Measurements from ENCODE around the gene AKAP13. TPM values are rescaled to one million over a fixed set of nuclear protein-coding genes. Genes with fewer than 3 reads are reported as not detected.

Gene AKAP13
- total RNA-seq, 1 experiment from 2014 or later = 29.1 TPM

DNA sequence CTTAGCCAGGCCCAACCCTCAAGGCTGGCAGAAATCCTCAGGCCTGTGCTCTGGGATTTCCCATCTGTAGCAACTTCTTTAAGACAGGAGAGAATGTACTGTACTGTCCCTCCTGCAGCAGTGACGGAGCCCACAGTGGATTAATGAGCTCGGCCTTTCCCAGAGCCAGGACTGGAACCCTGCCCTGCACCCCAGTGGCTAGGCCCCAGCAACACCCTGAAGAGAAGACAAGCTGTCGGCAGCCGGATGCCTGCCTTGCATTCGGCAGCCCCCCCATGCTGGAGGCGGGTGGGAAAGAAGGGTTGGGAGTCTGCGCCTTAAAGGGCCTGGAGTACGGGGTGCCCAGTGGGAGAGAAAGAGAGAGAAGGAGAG, 382.3 kb downstream of the AKAP13 start:
- in situ Hi-C loops (cut with HindIII; ENCODE audit: low pct_unique_long_range_greater_than_20kb, low sequenced_read_pairs) = no loop called here
- DNase-seq (ENCODE audit: low read depth) = no peak

DNA sequence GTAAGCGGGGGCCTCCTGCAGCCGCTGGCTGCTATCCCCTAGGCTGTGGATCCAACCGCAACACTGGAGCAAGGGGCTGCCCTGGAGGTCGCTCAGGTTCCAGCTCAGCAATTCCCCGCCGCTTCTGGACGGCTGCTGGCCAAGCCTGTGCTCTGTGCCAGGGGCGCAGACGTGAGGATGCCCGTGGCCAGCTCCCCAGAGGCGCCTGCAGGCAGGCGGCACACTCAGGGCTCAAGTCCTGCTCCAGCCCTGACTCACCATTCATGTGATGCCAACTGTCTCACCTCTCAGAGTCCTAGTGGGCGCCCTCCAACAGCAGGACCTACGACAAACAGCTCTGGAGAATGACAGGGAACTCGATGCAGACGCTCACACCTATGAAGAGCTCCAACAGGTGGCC, 382.8 kb downstream of the AKAP13 start:
- in situ Hi-C loops (cut with HindIII; ENCODE audit: low pct_unique_long_range_greater_than_20kb, low sequenced_read_pairs) = no loop called here
- DNase-seq (ENCODE audit: low read depth) = no peak

DNA sequence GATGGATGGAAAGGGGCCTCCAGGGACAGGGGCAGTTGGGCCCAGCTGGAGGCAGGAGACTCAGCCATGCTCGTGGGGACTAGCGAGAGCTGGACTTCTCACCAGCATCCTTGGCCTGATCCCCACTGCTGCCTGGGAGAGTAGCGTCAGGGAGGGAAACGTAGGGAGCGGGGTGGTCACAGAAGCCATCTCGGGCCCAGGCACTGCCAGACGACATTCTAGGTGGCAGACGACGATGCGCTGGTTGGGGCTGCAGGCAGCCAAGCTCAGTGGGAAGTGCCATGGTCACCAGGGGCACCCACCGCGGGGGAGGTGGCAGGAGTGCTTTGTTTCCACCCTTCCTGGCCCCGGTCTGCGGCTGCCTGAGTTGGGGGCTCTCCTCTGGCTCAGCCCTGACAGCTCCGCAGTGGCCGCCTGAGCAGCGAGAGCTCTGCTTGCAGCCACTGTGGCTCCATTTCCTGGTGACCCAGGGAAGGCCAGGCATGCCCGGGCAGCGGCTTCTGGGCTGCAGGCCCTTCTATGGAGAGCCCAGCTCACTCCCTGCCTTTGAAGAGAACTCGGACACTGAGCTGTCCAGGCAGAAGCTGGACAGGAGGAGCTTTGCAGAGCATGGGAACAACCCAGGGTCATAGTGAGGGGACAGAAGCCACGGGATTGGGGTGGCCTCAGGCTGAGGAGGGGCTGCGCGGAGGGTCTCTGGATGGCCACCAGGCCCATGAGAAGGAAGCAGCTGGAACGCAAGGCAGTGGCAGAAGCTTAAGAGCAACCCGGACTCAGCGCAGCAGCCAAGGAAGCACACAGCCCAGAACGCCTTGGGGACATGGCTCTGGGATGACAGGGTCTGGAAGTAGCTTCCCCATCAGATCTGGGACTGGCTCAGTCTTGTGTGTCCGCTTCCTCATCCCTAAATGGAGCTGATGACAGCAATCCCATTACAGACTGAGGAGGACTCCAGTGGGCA, 383.6 kb downstream of the AKAP13 start:
- no peak for DNase-seq (ENCODE audit: low read depth)
- in situ Hi-C loops (cut with HindIII; ENCODE audit: low pct_unique_long_range_greater_than_20kb, low sequenced_read_pairs) = no loop called here

DNA sequence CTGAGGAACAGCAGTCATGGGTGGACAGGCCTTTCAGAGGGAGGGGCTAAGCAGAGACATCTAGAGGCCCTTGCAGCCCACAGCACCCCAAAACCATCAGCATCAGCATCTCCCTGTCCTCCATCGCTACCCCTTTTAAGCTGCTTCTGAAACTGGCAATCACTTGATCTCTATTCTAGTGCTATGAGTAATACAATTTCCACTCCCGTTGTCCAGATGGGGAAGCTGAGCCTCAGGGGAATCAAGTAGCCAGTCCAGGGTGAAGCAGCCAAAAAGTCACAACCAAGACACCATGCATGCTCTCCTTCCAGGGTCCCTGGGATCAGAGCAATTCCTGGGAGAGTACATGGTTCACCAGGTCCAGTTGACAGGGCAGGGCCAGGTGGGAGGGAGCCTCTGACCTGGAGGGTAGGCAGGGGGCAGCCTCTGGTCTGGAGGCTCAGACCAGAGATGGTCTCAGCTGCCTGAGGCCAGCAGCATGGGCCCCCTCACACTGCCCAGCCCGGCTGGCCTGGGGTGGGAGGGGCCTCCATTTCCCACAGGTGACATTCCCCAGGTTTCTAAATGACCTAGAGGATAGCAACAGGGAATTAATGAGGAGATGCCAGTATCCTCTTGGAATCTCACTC, 384.4 kb downstream of the AKAP13 start:
- DNase-seq (ENCODE audit: low read depth) = no peak
- in situ Hi-C loops (cut with HindIII; ENCODE audit: low pct_unique_long_range_greater_than_20kb, low sequenced_read_pairs) = no loop called here

DNA sequence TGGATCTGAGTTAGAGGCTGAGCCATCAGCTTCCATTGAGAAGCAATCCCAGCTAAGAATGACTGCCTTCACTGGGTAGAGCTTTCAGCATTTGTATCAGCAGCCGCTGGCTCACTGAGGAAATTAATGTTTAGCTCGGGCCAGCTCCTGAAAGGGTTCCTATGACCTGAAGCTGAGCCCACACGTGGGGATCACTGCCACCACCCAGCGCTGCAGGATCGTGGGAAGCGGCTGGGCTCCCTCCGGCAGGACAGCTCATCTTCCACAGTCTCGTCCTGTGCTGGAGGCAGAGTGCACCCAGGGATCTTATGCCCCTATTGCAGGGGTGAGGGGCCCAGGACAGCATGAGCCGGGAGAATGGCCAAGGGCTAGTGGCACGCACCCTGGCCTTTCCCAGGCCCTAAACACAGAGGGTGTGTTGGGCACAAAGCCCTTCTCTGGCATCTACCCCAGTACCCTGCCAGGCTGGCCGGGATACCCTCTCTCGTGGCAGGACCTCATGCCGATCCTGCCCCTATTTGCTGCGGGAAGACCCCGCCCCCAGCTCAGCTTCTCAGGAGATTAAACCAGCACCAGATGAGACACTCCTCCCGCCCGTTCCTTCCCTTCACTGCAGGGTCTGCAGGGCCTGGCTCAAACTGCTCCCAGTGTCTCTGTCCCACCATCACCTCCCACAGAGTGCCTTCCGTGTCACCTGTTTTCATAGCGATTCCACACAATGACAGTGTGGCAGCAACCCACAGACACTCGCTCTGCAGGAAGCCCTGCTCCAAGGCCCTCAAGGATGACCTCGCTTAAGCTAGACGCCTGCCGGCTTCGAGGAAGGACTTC, 385.8 kb downstream of the AKAP13 start:
- in situ Hi-C loops (cut with HindIII; ENCODE audit: low pct_unique_long_range_greater_than_20kb, low sequenced_read_pairs) = no loop called here
- no peak for DNase-seq (ENCODE audit: low read depth)

DNA sequence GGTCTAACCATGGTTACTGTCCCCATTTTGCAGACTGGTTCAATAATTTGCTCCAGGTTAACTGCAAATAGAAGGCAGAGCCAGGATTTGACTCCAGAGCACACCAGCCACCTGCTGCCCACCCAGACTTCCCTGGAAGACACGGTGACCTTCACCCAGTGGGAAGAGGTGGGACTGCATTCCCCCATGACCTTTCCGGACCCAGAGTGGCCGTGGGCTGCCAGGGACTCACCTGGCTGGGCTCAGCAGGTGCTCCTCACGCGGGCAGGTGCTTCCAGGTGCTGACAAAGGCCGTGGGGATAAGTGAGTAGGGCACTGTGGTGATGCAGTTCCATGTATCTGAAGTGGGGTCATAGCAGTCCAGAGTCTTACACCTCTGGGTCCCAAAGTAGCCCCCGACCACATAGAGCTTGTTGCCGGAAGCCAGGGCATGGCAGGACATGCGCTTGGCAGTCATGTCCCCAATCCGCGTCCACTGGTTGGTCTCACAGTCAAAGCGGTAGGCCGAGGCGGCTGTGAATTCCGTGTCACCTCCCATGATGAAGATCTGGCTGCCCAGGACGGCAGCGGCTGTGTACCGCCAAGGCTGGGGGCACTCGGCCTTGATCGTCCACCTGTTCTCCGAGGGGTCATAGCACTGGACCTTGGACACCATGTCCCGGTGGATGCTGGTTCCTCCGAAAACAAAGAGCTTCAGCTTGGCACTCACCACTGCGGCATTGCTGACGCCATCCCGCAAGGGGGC, 387.6 kb downstream of the AKAP13 start:
- no peak for DNase-seq (ENCODE audit: low read depth)
- in situ Hi-C loops (cut with HindIII; ENCODE audit: low pct_unique_long_range_greater_than_20kb, low sequenced_read_pairs) = no loop called here

DNA sequence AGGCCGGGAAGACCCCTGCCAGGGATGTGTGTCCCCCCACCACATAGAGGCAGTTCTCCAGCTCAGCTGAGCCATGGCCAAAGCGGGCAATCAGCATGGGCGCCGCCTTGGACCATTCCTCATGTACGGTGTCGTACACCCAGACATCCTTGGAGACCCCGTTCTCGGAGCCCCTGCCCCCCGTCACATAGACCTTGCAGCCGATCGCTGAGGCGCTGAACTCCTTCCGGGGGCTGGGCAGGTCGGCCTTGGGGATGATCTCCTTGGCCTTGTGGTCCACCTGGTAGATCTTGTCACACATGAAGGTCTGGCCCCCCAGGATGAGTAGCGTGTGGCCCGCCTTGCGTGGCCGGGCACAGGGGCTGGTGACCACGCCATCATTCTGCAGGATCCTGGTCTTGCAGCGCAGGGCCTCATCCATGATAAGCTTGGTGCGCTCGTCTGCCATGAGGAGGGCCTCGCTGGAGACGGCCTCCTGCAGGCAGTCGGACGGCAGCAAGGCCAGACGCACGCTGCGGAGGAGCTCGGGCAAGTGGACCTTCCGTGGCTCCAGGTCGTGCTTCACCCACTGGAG, 388.3 kb downstream of the AKAP13 start:
- DNase-seq (ENCODE audit: low read depth) = no peak

DNA sequence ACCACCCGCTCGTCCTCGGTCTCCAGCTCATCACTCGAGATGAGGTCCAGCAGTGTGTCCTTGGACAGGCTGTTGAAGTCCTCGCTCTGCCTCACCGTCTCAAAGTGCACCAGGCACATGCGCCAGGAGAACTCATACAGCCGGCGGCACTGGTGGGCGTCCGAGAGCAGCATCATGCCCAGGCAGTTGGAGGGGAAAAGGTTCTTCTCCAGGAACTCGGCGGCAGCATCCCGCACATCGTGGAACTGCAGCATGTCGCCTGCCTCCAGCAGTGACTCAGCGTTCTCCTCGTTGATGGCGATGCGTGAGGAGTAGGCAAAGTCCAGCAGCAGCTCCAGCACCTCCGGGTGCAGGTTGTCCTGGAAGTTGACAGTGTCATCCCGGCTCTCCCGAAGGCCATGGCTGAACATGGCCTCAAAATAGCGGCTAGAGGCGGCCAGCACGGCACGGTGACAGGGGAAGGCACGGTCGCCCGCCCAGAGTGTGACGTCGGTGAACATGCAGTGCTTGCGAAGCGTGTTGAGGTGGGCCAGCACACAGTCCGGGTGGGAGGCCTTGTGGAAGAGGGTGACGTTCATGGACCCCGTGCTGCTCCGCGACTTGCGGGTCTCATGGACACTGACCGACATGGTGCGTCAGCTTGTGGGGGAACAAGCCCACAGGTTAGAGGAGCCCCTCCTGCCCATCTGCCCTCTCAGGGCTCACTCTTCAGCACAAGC, 388.9 kb downstream of the AKAP13 start:
- DNase-seq (ENCODE audit: low read depth) = no peak
- in situ Hi-C loops (cut with HindIII; ENCODE audit: low pct_unique_long_range_greater_than_20kb, low sequenced_read_pairs) = no loop called here

More for the DNA sequence above, 388.3 kb downstream of the AKAP13 start:
- in situ Hi-C loops (cut with HindIII; ENCODE audit: low pct_unique_long_range_greater_than_20kb, low sequenced_read_pairs) = no loop called here

DNA sequence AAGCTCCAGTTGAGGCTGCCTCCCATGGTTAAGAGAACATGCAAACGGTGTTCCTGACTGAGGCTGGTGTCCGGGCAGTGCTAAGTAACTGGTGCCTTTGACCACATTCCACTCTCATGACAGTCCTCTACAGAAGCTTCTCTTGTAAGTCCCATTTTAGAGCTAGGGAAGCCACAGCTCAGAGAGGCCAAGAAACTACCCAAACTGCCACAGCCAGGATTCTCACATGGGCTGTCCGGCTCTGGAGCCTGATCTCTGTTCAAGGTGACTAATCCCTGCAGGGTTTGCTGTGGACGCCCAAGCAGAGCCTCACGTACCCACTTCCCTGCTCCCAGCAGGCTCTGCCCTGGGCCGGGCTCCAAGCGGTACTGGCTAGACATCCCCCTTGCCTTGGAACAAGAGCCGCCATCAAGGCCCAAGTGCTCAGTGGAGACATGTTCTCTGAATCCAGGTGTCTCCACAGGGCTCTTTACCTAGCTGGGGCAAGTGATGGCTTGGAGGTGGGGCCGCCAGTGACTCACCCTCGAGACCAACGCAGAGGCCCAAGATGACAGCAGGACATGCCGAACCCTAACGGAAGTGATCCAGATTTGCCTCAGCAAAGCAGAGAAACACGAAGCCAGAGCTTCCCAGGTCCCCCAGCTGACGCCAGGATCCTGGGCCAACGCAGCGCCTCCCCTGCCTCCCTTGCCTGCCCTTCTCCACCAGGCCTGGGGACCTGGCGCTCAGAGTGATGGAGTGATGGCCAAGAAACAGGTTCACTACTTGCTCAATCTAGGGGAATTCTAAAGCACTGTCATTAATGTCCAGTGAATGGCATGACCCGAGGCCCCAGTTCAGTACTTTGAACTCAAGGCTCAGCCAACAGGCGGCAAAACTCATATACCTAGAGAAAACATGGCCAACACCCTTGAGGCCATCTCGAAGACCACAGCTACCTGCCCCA, 390.0 kb downstream of the AKAP13 start:
- in situ Hi-C loops (cut with HindIII; ENCODE audit: low pct_unique_long_range_greater_than_20kb, low sequenced_read_pairs) = no loop called here
- no peak for DNase-seq (ENCODE audit: low read depth)

DNA sequence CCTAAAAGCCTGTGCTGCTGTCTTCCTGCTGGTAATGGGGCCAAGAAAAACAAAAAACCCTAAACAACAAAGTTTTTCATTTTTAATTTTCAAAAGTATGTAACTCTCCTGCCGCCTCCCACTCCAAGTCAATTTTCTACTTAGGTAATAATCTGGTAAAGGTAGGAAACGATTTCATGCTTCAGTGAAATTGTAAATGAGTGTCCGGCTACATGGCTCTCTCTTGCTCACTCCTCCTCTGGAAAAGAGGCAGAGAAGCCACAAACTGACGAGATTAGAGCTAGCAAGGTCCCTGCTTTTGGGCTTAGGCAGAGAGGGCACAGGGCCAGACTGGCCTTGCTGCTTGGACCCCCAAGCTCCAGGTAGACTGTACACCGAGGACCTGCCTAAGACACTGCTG, 390.9 kb downstream of the AKAP13 start:
- in situ Hi-C loops (cut with HindIII; ENCODE audit: low pct_unique_long_range_greater_than_20kb, low sequenced_read_pairs) = no loop called here
- no peak for DNase-seq (ENCODE audit: low read depth)

DNA sequence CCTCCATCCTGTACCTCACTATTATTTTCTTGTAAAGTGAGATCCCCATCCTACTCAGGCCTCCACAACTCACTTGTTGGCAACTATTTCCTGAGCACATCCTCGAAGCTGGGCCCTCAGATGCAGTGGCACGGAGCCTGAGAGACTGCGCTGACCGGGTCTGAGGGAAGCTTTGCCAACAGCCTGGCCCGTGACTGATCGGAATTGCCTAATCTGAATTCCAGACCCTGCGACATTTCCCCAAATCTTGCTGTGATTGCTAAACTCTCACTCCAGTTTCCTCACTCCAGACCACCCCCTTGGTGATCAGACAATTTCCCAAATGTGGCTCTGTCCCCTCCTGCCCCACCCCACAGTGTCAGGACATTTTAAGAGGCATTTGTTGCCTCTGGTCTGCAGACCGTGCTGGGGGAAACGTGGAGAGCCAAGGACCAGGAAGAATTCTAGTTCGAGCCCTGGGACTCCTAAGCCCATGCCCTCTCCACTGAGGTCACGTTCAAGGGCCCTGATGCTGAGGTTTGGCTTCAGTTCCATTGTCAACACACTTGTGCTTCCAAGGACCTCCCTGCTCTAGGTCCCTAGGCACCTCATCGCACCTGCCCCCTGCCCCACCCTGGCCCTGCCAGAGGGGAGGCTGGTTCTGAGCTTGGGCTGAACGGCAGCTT, 391.5 kb downstream of the AKAP13 start:
- DNase-seq (ENCODE audit: low read depth) = no peak
- in situ Hi-C loops (cut with HindIII; ENCODE audit: low pct_unique_long_range_greater_than_20kb, low sequenced_read_pairs) = no loop called here

DNA sequence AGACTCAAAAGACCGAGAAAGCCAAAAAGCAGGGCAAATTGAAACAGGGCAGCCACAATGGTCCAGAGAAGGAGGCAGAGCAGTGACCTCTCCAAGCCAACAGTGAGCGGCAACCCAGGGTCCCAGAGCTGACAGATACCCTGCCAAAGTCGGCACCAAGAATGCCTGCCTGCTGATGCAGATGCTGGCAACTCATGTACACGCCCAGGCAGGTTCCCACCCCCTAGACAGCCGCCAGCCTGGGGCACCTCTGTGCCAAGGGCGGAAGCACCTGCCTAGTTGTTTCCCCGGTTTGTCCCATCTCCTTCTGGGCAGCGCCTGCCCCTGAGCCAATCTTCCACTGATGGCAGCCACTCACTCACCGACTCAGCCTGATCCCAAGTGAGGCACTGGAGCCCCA, 392.3 kb downstream of the AKAP13 start:
- in situ Hi-C loops (cut with HindIII; ENCODE audit: low pct_unique_long_range_greater_than_20kb, low sequenced_read_pairs) = no loop called here
- DNase-seq (ENCODE audit: low read depth) = no peak

DNA sequence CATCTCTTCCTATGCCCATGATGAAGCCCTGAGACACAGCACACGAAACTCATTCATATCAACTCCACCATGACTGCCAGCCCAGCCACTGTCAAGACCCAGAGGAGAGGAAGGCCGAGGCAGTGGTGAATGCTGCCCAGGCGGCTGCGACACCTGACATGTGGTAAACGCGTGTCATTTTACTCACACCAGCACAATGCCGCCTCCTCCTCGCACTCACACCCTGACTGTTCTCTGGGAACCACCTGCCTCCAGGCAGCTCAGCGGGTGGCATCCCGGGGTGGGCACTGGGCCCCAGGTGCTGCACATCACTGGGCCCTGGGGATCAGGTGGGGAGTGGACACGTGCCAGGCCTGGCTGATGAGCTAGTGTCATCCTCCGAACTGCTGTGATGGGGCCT, 392.8 kb downstream of the AKAP13 start:
- DNase-seq (ENCODE audit: low read depth) = no peak
- in situ Hi-C loops (cut with HindIII; ENCODE audit: low pct_unique_long_range_greater_than_20kb, low sequenced_read_pairs) = no loop called here

DNA sequence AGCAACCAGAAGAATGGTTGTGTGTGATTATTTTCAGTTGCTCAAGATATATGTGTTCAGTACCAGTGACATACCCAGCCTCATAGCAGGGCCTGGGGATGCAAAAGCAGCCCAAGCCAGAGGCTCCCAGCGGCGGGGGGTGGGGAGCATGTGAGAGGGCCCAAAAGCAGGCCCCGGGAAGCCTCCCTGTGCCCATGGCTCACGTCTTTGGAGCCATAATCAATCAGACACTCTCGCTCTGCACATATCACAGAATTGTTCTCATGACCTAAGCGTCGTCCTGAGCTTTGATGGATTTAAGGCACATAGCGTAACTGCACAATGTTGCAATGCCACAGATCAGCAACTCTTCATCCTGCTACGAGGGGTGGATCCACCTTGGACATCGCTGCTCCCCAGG, 393.6 kb downstream of the AKAP13 start:
- in situ Hi-C loops (cut with HindIII; ENCODE audit: low pct_unique_long_range_greater_than_20kb, low sequenced_read_pairs) = no loop called here
- DNase-seq (ENCODE audit: low read depth) = no peak

DNA sequence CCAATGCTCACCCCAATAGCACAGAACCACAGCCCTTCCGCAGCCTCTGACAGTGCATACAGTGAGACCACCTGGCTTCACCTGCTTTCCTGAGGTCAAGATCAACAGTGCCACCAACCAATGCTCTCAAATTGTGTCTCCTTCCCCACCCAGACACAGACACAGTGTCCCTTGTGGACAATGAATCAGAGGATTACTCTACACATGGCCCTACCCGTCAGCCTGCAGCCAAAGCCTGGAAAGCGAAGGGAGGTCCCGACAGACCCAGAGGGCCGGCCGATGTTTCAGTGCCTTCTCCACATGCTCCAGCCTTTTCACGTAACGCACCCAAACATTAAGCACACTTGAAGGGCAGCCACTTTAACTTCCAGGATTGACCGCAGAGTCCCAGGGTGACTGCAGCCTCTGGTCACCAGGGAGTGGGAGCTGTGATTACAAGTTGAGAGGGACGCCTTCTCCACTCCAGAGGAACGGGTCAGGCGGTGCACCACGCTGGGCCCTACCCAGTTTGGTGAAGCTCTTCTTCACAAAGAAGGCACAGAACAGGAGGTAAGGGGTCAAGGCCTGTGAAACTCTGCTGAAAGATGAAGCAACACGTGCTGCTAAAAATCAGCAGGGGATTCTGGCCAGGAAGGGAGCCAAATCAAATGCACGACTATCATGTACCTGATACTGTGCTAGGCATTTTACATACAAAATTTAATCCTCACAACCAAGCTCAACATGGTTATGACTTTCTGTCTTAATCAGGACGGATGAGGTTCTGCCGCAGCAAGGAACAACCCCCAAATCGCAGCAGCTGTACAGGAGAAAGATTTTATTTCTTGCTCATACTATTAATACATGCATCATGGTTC, 397.1 kb downstream of the AKAP13 start:
- in situ Hi-C loops (cut with HindIII; ENCODE audit: low pct_unique_long_range_greater_than_20kb, low sequenced_read_pairs) = no loop called here
- no peak for DNase-seq (ENCODE audit: low read depth)
